ENCODE data around the gene LIN37. TPM values are rescaled to one million over a fixed set of nuclear protein-coding genes. Genes with fewer than 3 reads are reported as not detected.

Gene LIN37
- total and polyA plus RNA-seq, 9 of the 15 experiments (the other 6 are each of a cell fraction or from before 2014, with no cell fraction given) = 1.2 to 12.5 (median 8.6) TPM

GRCh38 chr19:35783469-35784434 lies 35.4 kb downstream of the LIN37 start (continued):
- no peak for TF ChIP-seq TRIM25 (IDR thresholded peaks at IDR 0.05; ENCODE audit: borderline replicate concordance)

DNA sequence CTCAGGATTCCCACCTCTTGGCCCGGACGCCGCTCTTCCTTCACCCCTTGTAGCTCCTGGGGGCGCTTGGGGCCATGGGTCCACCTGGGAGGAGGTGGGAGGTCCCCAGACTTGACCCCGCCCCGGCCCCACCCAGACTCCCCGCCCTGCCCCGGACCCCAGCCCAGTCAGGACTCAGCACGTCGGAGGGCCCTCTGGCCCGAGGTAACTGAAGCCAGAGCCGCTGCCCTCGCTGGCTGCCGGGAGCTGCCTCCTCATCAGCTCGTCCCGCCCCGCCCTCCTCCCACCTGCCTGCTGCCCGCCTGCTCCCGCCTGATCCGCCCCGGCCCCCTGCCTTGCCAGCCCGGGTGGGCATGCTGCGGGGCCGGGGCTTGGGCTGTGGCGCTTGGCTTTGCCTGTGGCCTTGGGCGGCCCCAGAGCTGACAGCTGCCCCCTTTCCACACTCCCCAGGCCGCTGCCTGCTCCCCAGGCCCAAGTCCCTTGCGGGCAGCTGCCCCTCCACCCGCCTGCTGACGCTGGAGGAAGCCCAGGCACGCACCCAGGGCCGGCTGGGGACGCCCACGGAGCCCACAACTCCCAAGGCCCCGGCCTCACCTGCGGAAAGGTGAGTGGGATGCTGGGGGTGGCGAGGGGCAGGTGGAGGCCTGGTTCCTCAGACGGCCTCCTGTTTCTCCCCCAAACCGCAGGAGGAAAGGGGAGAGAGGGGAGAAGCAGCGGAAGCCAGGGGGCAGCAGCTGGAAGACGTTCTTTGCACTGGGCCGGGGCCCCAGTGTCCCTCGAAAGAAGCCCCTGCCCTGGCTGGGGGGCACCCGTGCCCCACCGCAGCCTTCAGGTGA lies 36.3 kb downstream of the LIN37 start:
- WGBS (ENCODE audit: insufficient coverage, low coverage, missing lambda C conversion rate) = 83% methylated on average over 15 of the region's 45 CpGs
- Histone ChIP-seq H3K27ac (ENCODE audit: extremely low read depth, low read depth, low read length) (no peak overlapping the region), H4K20me1 (replicated peaks; ENCODE audit: control insufficient read depth, insufficient read depth, low read length) (no peaks in the 10 kb centered on the region), H3K4me3 (no peak overlapping the region), H3K4me1 (replicated peaks in 1 of 2; ENCODE audit: control insufficient read depth in 2 of 2, insufficient read depth in 2 of 2, low read length in 2 of 2) (peaks cover 0 to 40% of the 10 kb centered on the region in 2 experiments; a peak in 1 of 5 replicates), H3K9ac (ENCODE audit: insufficient read depth in 1 of 2, low read depth in 2 of 2, low read length in 2 of 2) (no peak overlapping the region), H2AFZ (ENCODE audit: low read depth, low read length) (no peak overlapping the region), H3K4me2 (ENCODE audit: insufficient read depth, low read length) (no peak overlapping the region), H3K9me3 (replicated peaks; ENCODE audit: control insufficient read depth, insufficient read depth, low read depth, low read length) (no peaks in the 10 kb centered on the region), H3K9me1 (ENCODE audit: control insufficient read depth, insufficient read depth, low read length) (no peaks in the 10 kb centered on the region), H3K36me3 (ENCODE audit: control insufficient read depth, insufficient read depth, low read length) (peaks cover 12% of the 10 kb centered on the region; the same call in 1 of the 3 replicates), H3K27me3 (ENCODE audit: control insufficient read depth in 2 of 2, insufficient read depth in 2 of 2, low read length in 2 of 2) (no peaks in the 10 kb centered on the region), H3K79me2 (ENCODE audit: control insufficient read depth, insufficient read depth, low read length) (no peaks in the 10 kb centered on the region)
- FAIRE-seq (no peak), ATAC-seq (no peak), DNase-seq (ENCODE audit: extremely low read depth in 1 of 4, low spot score in 3 of 4) (no peak)
- ChIA-PET POLR2A (interaction anchor here (0.6 kb wide), 1 partner anchor 90 kb away, joined by 3 read pairs; no protein-coding TSS in a partner anchor), CTCF (ENCODE audit: low intra/inter-chr PET ratio) (no interaction called here)
- TF ChIP-seq RBFOX2 (IDR thresholded peaks at IDR 0.05; ENCODE audit: low read depth, low read length) (peak; percentile 44), POLR2G (IDR thresholded peaks at IDR 0.05; ENCODE audit: low read depth, low read length) (0 out of 2 replicates have a peak, but pooled peaks have one; percentile 8), TAF15 (IDR thresholded peaks at IDR 0.05; ENCODE audit: low read depth, low read length) (no peak)
- intact Hi-C loops (cut with micrococcal nuclease) = no loop called here
- in situ Hi-C loops (cut with MboI) = no loop called here
- BruUV-seq (replicated peaks) = no TSS peak

Measured in K562 (cell line).